B cell (primary cell): ENCODE measurements around the gene NRG2. TPM values are rescaled to one million over a fixed set of nuclear protein-coding genes. Genes with fewer than 3 reads are reported as not detected.

Experiments
- ATAC-seq: fragments of 200-7000 bp; cut with Tn5 transposase; one replicate; pipeline ENCODE4 v1.10.0; 2021; ENCODE audit warnings: low read depth, mild to moderate bottlenecking, moderate number of reproducible peaks, moderate library complexity
- CTCF ChIA-PET: fragments of 350-600 bp; sonication (Branson Sonifier 250); formaldehyde crosslinking; loops from one replicate; lab custom pipeline; 2021; ENCODE audit warnings: antibody characterized with exemption, inconsistent platforms; lab: Charles Lee
- POLR2A ChIA-PET: fragments of 350-600 bp; sonication (Branson Sonifier 250); formaldehyde crosslinking; loops from one replicate; lab custom pipeline; 2021; ENCODE audit warnings: antibody characterized with exemption; lab: Charles Lee
- DNase-seq: peaks from one replicate; pipeline ENCODE4 v3.0.0; 2013
- H2AFZ ChIP-seq: 2 replicates; pipeline ENCODE4 v1.6.1; 2012; ENCODE audit warnings: mild to moderate bottlenecking, low read depth, low read length; ENCODE audit not compliant: insufficient read depth, poor library complexity, severe bottlenecking
- H3K27ac ChIP-seq, 2 donors: 1 replicate in 1 of 2; 2 replicates in 1 of 2; pipeline ENCODE4 v1.5.1; 2012 to 2013; ENCODE audit warnings: low read length in 2 of 2, mild to moderate bottlenecking in 2 of 2, moderate library complexity in 1 of 2
- H3K27me3 ChIP-seq, 4 experiments: fragments of 200-600 bp in 1 of 4; sonication (generic) in 1 of 4; replicated peaks in 1 of 4; 1 replicate in 2 of 4; 2 replicates in 2 of 4; pipeline versions ENCODE4 v1.6.1 to v1.7.0; 2013 to 2016; ENCODE audit warnings: low read length in 3 of 4, mild to moderate bottlenecking in 2 of 4, mixed read lengths in 1 of 4, moderate library complexity in 1 of 4; ENCODE audit not compliant: insufficient read depth in 4 of 4, control insufficient read depth in 3 of 4; ENCODE audit errors: control extremely low read depth in 1 of 4
- H3K36me3 ChIP-seq, 2 experiments: replicated peaks in 1 of 2; 1 replicate in 1 of 2; 2 replicates in 1 of 2; pipeline versions ENCODE4 v1.6.1 to v1.7.1; 2013; ENCODE audit warnings: low read length in 1 of 2; ENCODE audit not compliant: insufficient read depth in 2 of 2, control insufficient read depth in 1 of 2; ENCODE audit errors: control extremely low read depth in 1 of 2, extremely low read depth in 1 of 2
- H3K4me1 ChIP-seq, 2 donors: fragments of 200-600 bp in 1 of 2; sonication (generic) in 1 of 2; 1 replicate in 1 of 2; 2 replicates in 1 of 2; pipeline versions ENCODE4 v1.5.1 to v1.6.1; 2013 to 2017; ENCODE audit warnings: low read length in 2 of 2; ENCODE audit not compliant: control insufficient read depth in 2 of 2, insufficient read depth in 2 of 2
- H3K4me2 ChIP-seq: replicated peaks from 2 replicates; pipeline ENCODE3; 2012; ENCODE audit warnings: mild to moderate bottlenecking, low read depth, low read length; ENCODE audit not compliant: poor library complexity, severe bottlenecking
- H3K4me3 ChIP-seq, 5 experiments: fragments of 200-600 bp in 1 of 5; sonication (generic) in 1 of 5; 1 replicate in 3 of 5; 2 replicates in 2 of 5; pipeline versions ENCODE4 v1.5.1 to v1.7.0; 2011 to 2016; ENCODE audit warnings: low read length in 4 of 5, mild to moderate bottlenecking in 4 of 5, low read depth in 2 of 5, control low read depth in 1 of 5, moderate library complexity in 1 of 5; ENCODE audit not compliant: insufficient read depth in 1 of 5; ENCODE audit errors: control extremely low read depth in 1 of 5, extremely low read depth in 1 of 5
- H3K79me2 ChIP-seq: fragments of 200-600 bp; sonication (generic); one replicate; pipeline ENCODE4 v1.6.0; 2016; ENCODE audit warnings: low read length; ENCODE audit not compliant: control insufficient read depth, insufficient read depth
- H3K9ac ChIP-seq: fragments of 200-600 bp; sonication (generic); 2 replicates; pipeline ENCODE4 v1.6.1; 2017; ENCODE audit warnings: mild to moderate bottlenecking, low read length, moderate library complexity
- H3K9me3 ChIP-seq, 3 donors: one replicate each; pipeline versions ENCODE4 v1.6.1 to v1.7.1; 2013; ENCODE audit warnings: low read length in 2 of 3; ENCODE audit not compliant: control insufficient read depth in 2 of 3, insufficient read depth in 1 of 3; ENCODE audit errors: control extremely low read depth in 1 of 3
- H4K20me1 ChIP-seq: 2 replicates; pipeline ENCODE4 v1.6.0; 2012; ENCODE audit warnings: mild to moderate bottlenecking, low read length; ENCODE audit not compliant: insufficient read depth, control insufficient read depth, poor library complexity, severe bottlenecking
- H3K27ac Mint-ChIP-seq: one replicate; pipeline ENCODE4 v1.8.0; 2021; ENCODE audit warnings: mixed read lengths
- H3K27me3 Mint-ChIP-seq: one replicate; pipeline ENCODE4 v1.8.0; 2021; ENCODE audit warnings: mixed read lengths
- H3K4me1 Mint-ChIP-seq: one replicate; pipeline ENCODE4 v1.8.0; 2021; ENCODE audit warnings: mixed read lengths
- H3K4me3 Mint-ChIP-seq: one replicate; pipeline ENCODE4 v1.8.0; 2021; ENCODE audit warnings: mixed read lengths
- H3K9me3 Mint-ChIP-seq: one replicate; pipeline ENCODE4 v1.8.0; 2022; ENCODE audit warnings: mixed read lengths; ENCODE audit not compliant: insufficient read depth
- CTCF ChIP-seq: fragments of 200-600 bp; IDR thresholded peaks from one replicate; pipeline ENCODE4 v1.8.0; 2022; ENCODE audit warnings: antibody characterized with exemption, mild to moderate bottlenecking
- EZH2 ChIP-seq: IDR thresholded peaks from 2 replicates; pipeline ENCODE4 v1.6.1; 2012; ENCODE audit warnings: borderline replicate concordance, low read depth, mild to moderate bottlenecking, moderate library complexity, low read length; ENCODE audit not compliant: insufficient read depth, poor library complexity, severe bottlenecking
- WGBS: methylation state at CpG from one replicate; pipeline ENCODE4 v1.1.5; 2013; ENCODE audit warnings: missing lambda C conversion rate; ENCODE audit not compliant: insufficient coverage; 5-methylcytosine and 5-hydroxymethylcytosine counted together
- intact Hi-C: fragments of 100-400 bp; cut with micrococcal nuclease; formaldehyde crosslinking; loops from one replicate; pipeline ENCODE4 v1.10.0; 2022
- polyA plus RNA-seq: library from polyadenylated mRNA; depleted of rRNA; stranded (reverse); fragments of >200 nt; gene quantifications from 2 replicates; pipeline ENCODE4 v1.2.3, GENCODE V29; 2012
- total RNA-seq, 2 donors: library from RNA; stranded (reverse); fragments of 120-200 nt in 1 of 2; gene quantifications; 1 replicate in 1 of 2; 2 replicates in 1 of 2; pipeline versions ENCODE4 v1.2.3 to v1.2.4, GENCODE V29; 2013 to 2022

The NRG2 gene
- total and polyA plus RNA-seq, 2 donors (not counting 1 experiment from before 2014, with no cell fraction given): 0.13 to 0.15 TPM

GRCh38 chr5:139864716-139865483, 178.2 kb downstream of the NRG2 start:
- Histone ChIP-seq H4K20me1 (no peaks in the 10 kb centered on the region), H3K36me3 (no peaks in the 10 kb centered on the region), H3K4me3 (no peak overlapping the region), H3K9ac (no peak overlapping the region), H3K9me3 (no peaks in the 10 kb centered on the region), H3K27ac (no peak overlapping the region), H2AFZ (no peak overlapping the region), H3K4me1 (peaks cover 0 to 3% of the 10 kb centered on the region in 2 donors), H3K79me2 (no peaks in the 10 kb centered on the region), H3K4me2 (no peak overlapping the region), H3K27me3 (peaks cover 0 to 6% (median 0%) of the 10 kb centered on the region in 4 experiments)
- ATAC-seq (no peak), DNase-seq (no peak)
- Mint-ChIP-seq H3K4me3 (no peak overlapping the region), H3K27me3 (peaks cover 25% of the 10 kb centered on the region), H3K27ac (no peak overlapping the region), H3K4me1 (peaks cover 7% of the 10 kb centered on the region), H3K9me3 (no peaks in the 10 kb centered on the region)
- ChIA-PET CTCF (interaction anchor here (0.7 to 6.3 kb wide), 6 partner anchors 26 to 103 kb away, joined by 3 to 117 read pairs (median 20); no protein-coding TSS in a partner anchor), POLR2A (no interaction called here)
- no peak for TF ChIP-seq EZH2
- no peak for TF ChIP-seq CTCF
- WGBS: 78% methylated on average over 4 of the region's 12 CpGs
- intact Hi-C loops: loop anchor here (1.0 kb wide), 3 partner anchors 103 to 443 kb away; no protein-coding TSS in a partner anchor
